Astrocyte of the spinal cord (primary cell): ENCODE results near the gene PLPPR3.

Experiments
- DNase-seq: peaks from one replicate; pipeline ENCODE4 v3.0.0; 2011; ENCODE audit warnings: low read depth, low spot score
- H3K4me3 ChIP-seq: 2 replicates; pipeline ENCODE4 v1.5.1; 2011; ENCODE audit warnings: low read depth, mild to moderate bottlenecking, low read length, moderate library complexity
- CTCF ChIP-seq: IDR thresholded peaks from 2 replicates; pipeline ENCODE4 v1.5.1; 2012; ENCODE audit warnings: low read depth, mild to moderate bottlenecking, low read length, inconsistent platforms
- in situ Hi-C: cut with HindIII; loops from 2 replicates; pipeline ENCODE4 v1.10.0; 2017; ENCODE audit warnings: low sequenced_read_pairs

PLPPR3 gene

GRCh38 chr19:792306-792885 lies 29.4 kb downstream of the PLPPR3 start:
- no peak for TF ChIP-seq CTCF
- no peak overlapping the region for H3K4me3 ChIP-seq
- DNase-seq = no peak
- in situ Hi-C loops = no loop called here

- H3K4me3 ChIP-seq = no peak overlapping the region
- in situ Hi-C loops = no loop called here
- DNase-seq = no peak
- TF ChIP-seq CTCF = no peak
Measured at GRCh38 chr19:791567-792305, 30.0 kb downstream of the PLPPR3 start.

- no peak for TF ChIP-seq CTCF
- in situ Hi-C loops = no loop called here
- no peak overlapping the region for H3K4me3 ChIP-seq
- DNase-seq = no peak
Measured at GRCh38 chr19:791007-791566, 30.7 kb downstream of the PLPPR3 start.

DNA sequence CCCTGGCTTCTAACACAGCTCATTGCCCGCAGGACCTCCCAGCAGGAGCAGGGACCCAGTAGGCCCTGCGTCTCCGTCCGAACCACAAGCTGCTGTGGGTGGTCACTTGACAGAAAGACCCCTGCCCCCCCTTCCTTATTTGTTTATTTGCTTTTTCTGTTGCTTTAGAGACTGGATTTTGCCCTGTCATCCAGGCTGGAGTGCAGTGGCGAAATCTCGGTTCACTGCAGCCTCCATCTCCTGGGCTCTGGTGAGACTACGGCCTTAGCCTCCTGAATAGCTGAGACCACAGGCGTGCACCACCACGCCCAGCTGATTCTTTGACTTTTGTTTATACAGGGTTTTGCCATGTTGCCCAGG lies 32.1 kb downstream of the PLPPR3 start:
- H3K4me3 ChIP-seq = no peak overlapping the region
- DNase-seq = no peak
- TF ChIP-seq CTCF = no peak
- in situ Hi-C loops = no loop called here

- H3K4me3 ChIP-seq = no peak overlapping the region
- TF ChIP-seq CTCF = no peak
- DNase-seq = no peak
- in situ Hi-C loops = no loop called here
Measured at GRCh38 chr19:788983-789700, 32.6 kb downstream of the PLPPR3 start.

DNA sequence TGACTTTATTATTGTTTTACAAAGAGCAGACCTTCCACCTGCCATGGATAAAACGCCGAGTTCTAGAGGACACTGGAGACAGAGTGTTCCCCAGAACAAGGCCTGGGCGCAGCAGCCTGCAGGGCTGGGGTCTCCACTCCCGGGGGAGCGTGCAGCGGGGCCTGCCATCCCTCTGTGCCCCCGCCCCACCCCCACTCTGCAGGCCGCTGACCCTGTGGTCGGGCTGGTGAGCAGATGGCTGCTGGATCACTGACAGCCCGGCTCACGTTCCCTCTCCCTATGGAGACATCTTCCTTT lies 33.1 kb downstream of the PLPPR3 start:
- no peak for TF ChIP-seq CTCF
- in situ Hi-C loops = no loop called here
- DNase-seq = no peak
- no peak overlapping the region for H3K4me3 ChIP-seq
